ENCODE data around the gene SPDEF. TPM values are rescaled to one million over a fixed set of nuclear protein-coding genes. Genes with fewer than 3 reads are reported as not detected.
A peak's percentile ranks its signal among the peaks of the same experiment; 100 is the strongest.

SPDEF gene
- total and polyA plus RNA-seq, 2 donors from 2014 or later = 0.19 TPM; not detected in 1

DNA sequence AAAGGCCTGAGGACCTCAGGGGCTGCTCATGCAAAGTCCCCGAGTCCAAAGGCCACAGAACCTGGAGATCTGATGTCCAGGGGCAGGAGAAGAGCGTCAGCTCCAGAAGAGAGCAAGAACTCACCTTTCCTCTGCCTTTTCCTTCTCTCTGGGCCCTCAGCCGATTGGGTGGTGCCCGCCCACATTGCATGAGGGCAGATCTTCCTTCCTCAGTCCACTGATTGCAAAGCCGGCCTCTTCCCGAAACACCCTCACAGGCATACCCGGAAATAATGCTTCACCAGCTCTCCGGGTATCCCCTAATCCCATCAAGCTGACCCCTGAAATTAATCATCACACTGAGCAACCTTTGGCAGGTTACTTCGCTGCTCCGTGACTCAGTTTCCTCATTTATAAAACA is 33.4 kb downstream of the SPDEF start:
- Histone ChIP-seq H3K9me3 (ENCODE audit: control insufficient read depth in 2 of 3, insufficient read depth in 1 of 3, low read length in 3 of 3) (no peaks in the 10 kb centered on the region), H3K9ac (ENCODE audit: low read length in 3 of 3) (no peak overlapping the region), H3K27ac (ENCODE audit: low read depth in 2 of 2, low read length in 2 of 2) (no peak overlapping the region), H3K4me1 (ENCODE audit: control insufficient read depth in 2 of 3, insufficient read depth in 2 of 3, low read depth in 1 of 3, low read length in 3 of 3) (peaks cover 0 to 7% (median 0%) of the 10 kb centered on the region in 3 donors), H3K36me3 (ENCODE audit: control insufficient read depth in 2 of 3, insufficient read depth in 3 of 3, low read length in 3 of 3) (no peaks in the 10 kb centered on the region), H3K27me3 (ENCODE audit: control insufficient read depth, insufficient read depth, low read length) (no peaks in the 10 kb centered on the region), H3K4me3 (ENCODE audit: low read length in 3 of 3) (no peak overlapping the region)
- no peak for FAIRE-seq
- TF ChIP-seq, protein P1, sequence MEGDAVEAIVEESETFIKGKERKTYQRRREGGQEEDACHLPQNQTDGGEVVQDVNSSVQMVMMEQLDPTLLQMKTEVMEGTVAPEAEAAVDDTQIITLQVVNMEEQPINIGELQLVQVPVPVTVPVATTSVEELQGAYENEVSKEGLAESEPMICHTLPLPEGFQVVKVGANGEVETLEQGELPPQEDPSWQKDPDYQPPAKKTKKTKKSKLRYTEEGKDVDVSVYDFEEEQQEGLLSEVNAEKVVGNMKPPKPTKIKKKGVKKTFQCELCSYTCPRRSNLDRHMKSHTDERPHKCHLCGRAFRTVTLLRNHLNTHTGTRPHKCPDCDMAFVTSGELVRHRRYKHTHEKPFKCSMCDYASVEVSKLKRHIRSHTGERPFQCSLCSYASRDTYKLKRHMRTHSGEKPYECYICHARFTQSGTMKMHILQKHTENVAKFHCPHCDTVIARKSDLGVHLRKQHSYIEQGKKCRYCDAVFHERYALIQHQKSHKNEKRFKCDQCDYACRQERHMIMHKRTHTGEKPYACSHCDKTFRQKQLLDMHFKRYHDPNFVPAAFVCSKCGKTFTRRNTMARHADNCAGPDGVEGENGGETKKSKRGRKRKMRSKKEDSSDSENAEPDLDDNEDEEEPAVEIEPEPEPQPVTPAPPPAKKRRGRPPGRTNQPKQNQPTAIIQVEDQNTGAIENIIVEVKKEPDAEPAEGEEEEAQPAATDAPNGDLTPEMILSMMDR (IDR thresholded peaks at IDR 0.05; ENCODE audit: borderline replicate concordance, extremely low read depth, insufficient read depth) = no peak
- intact Hi-C loops (cut with DNase I) = no loop called here
- peak in 2 of 5 donors; percentile 26 to 42 for DNase-seq

DNA sequence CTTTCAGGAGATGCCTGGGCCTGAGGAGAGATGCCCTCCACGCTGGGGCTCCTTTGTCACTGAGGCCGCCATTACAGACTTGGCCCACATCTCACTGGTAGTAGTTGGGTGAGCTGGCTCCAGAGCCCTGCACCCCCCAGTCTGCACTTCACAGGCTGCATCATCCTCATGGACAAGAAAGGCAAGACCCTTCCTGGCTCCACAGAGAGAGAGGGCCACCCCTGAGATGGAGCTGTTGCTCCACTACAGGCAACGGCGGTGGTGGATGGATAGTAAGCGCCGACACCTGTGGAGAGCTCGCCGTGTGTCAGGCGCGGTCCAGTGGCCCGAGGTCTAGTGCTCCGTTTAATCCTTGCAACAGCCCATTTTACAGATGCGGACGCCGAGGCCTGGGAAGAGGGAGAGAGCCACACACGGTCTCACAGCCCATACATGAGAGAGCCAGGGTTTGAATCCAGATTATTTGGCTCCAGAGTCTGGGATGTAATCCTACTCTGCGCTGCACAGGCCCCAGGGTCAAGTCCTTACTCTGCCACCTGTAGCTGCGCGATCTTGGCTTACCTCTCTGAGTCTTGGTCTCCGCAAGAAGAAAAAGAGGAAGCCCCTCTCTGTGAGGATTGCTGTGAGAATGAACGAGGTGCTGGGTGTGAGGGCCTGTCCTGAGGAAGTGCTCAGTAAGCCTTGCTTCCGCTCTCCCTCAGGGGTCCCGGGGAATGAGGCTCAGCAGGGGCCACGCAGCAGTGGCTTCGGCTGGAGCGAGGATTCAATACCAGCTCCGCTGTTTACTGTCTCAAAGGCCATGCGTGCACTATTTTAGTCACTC is 34.5 kb downstream of the SPDEF start:
- Histone ChIP-seq H3K36me3 (ENCODE audit: control insufficient read depth in 2 of 3, insufficient read depth in 3 of 3, low read length in 3 of 3) (no peaks in the 10 kb centered on the region), H3K4me1 (ENCODE audit: control insufficient read depth in 2 of 3, insufficient read depth in 2 of 3, low read depth in 1 of 3, low read length in 3 of 3) (peaks cover 0 to 5% (median 0%) of the 10 kb centered on the region in 3 donors), H3K4me3 (ENCODE audit: low read length in 3 of 3) (no peak overlapping the region), H3K9ac (ENCODE audit: low read length in 3 of 3) (no peak overlapping the region), H3K27ac (ENCODE audit: low read depth in 2 of 2, low read length in 2 of 2) (no peak overlapping the region), H3K9me3 (ENCODE audit: control insufficient read depth in 2 of 3, insufficient read depth in 1 of 3, low read length in 3 of 3) (no peaks in the 10 kb centered on the region), H3K27me3 (ENCODE audit: control insufficient read depth, insufficient read depth, low read length) (no peaks in the 10 kb centered on the region)
- intact Hi-C loops (cut with DNase I) = no loop called here
- TF ChIP-seq, protein P1 (IDR thresholded peaks at IDR 0.05; ENCODE audit: borderline replicate concordance, extremely low read depth, insufficient read depth) = no peak
- DNase-seq (peak in 2 of 5 donors; percentile 20 to 24), FAIRE-seq (no peak)

DNA sequence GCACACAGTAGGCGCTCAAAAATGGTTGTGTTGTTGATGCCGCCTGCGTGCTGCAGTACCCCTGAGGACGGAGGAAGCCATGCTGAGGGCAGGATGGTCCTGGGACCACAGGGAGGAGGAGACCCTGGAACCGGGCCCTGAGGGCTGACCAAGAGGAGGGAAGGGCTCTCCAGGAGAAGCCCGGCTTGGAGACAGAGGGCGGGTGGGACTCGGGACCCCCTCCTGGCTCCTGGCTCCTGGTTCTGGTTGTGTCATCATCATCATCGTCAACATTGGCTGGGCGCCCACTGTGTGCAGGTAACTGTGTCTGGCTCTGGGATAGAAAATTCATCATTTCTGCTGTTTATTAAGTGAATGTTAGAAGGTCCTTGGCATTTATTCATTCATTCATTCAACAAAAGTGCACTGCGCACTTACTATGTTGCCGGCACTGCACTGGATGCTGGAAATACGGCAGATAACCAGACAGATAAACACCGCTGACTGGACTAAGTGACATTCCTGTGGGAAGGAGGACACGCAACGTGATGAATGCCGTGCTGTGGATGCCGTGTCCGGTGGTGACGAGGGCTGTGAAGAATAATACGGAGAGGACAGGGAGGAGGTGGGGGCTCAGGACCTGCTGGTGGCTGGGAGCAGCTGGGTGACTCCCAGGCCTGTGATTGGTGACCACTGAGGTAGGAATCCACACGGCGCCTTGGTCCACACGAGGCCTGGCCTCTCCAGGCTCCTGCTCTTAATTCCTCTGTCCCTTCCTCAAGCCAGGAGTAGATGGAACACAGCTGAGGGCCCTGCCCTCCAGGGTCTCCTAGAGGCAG is 35.3 kb downstream of the SPDEF start:
- TF ChIP-seq, protein P1 (IDR thresholded peaks at IDR 0.05; ENCODE audit: borderline replicate concordance, extremely low read depth, insufficient read depth) = no peak
- Histone ChIP-seq H3K27ac (ENCODE audit: low read depth in 2 of 2, low read length in 2 of 2) (no peak overlapping the region), H3K9ac (ENCODE audit: low read length in 3 of 3) (no peak overlapping the region), H3K27me3 (ENCODE audit: control insufficient read depth, insufficient read depth, low read length) (no peaks in the 10 kb centered on the region), H3K36me3 (ENCODE audit: control insufficient read depth in 2 of 3, insufficient read depth in 3 of 3, low read length in 3 of 3) (no peaks in the 10 kb centered on the region), H3K9me3 (ENCODE audit: control insufficient read depth in 2 of 3, insufficient read depth in 1 of 3, low read length in 3 of 3) (no peaks in the 10 kb centered on the region), H3K4me3 (ENCODE audit: low read length in 3 of 3) (no peak overlapping the region), H3K4me1 (ENCODE audit: control insufficient read depth in 2 of 3, insufficient read depth in 2 of 3, low read depth in 1 of 3, low read length in 3 of 3) (peaks cover 0 to 2% (median 0%) of the 10 kb centered on the region in 3 donors)
- intact Hi-C loops (cut with DNase I) = no loop called here
- DNase-seq = peak in 1 of 5 donors; percentile 22
- FAIRE-seq = no peak

All from kidney (tissue), 14 donors.